Activated T-cell treated with anti-CD3 and anti-CD28 coated beads, Interleukin-2, amount 50 U/mL, for 24 hours (primary cell): ENCODE data around the gene ESPN.
A peak's percentile ranks its signal among the peaks of the same experiment; 100 is the strongest.
"Not testable (repeated sequence)": the region's sequence is repeated elsewhere in the genome, so short reads cannot be mapped to it uniquely, and the experiment has no call there.

Experiments used
- DNase-seq: peaks from one replicate; pipeline ENCODE4 v3.0.0-alpha.2; 2020
- H3K27ac Mint-ChIP-seq: 2 replicates; pipeline ENCODE4 v1.8.0; 2020; ENCODE audit warnings: mild to moderate bottlenecking, mixed read lengths
- H3K27me3 Mint-ChIP-seq: 2 replicates; pipeline ENCODE4 v1.8.0; 2020; ENCODE audit warnings: mixed read lengths
- H3K36me3 Mint-ChIP-seq: 2 replicates; pipeline ENCODE4 v1.8.0; 2020; ENCODE audit warnings: low read depth, mixed read lengths
- H3K4me1 Mint-ChIP-seq: 2 replicates; pipeline ENCODE4 v1.8.0; 2020; ENCODE audit warnings: low read depth, mixed read lengths
- H3K4me3 Mint-ChIP-seq: 2 replicates; pipeline ENCODE4 v1.8.0; 2020; ENCODE audit warnings: mild to moderate bottlenecking, moderate library complexity, mixed read lengths
- H3K9me3 Mint-ChIP-seq: 2 replicates; pipeline ENCODE4 v1.8.0; 2020; ENCODE audit warnings: mixed read lengths

Gene ESPN

GRCh38 chr1:6429660-6430411, 5.3 kb downstream of the ESPN start:
- H3K27me3 Mint-ChIP-seq: peaks cover 17% of the 10 kb centered on the region
- not testable (repeated sequence) for H3K9me3 Mint-ChIP-seq, H3K4me3 Mint-ChIP-seq, DNase-seq, H3K4me1 Mint-ChIP-seq, H3K27ac Mint-ChIP-seq, H3K36me3 Mint-ChIP-seq

GRCh38 chr1:6431645-6432579, 7.3 kb downstream of the ESPN start:
- H3K27me3 Mint-ChIP-seq, H3K4me1 Mint-ChIP-seq, H3K27ac Mint-ChIP-seq: not testable (repeated sequence)

GRCh38 chr1:6434186-6434585, 9.6 kb downstream of the ESPN start:
- Mint-ChIP-seq H3K9me3 (no peaks in the 10 kb centered on the region), H3K27me3 (peaks cover 16% of the 10 kb centered on the region), H3K36me3 (no peaks in the 10 kb centered on the region), H3K4me3 (no peak overlapping the region), H3K27ac (no peak overlapping the region), H3K4me1 (no peaks in the 10 kb centered on the region)
- DNase-seq: no peak

More at GRCh38 chr1:6431645-6432579, 7.3 kb downstream of the ESPN start:
- H3K4me3 Mint-ChIP-seq, H3K36me3 Mint-ChIP-seq, DNase-seq, H3K9me3 Mint-ChIP-seq: not testable (repeated sequence)

- H3K9me3 Mint-ChIP-seq: no peaks in the 10 kb centered on the region
- no peak for DNase-seq
- no peaks in the 10 kb centered on the region for H3K36me3 Mint-ChIP-seq
- peaks cover 23% of the 10 kb centered on the region for H3K27me3 Mint-ChIP-seq
- H3K27ac Mint-ChIP-seq: no peak overlapping the region
- peaks cover 2% of the 10 kb centered on the region for H3K4me1 Mint-ChIP-seq
- H3K4me3 Mint-ChIP-seq: no peak overlapping the region
These were observed 10.6 kb downstream of the ESPN start for GRCh38 chr1:6435129-6435528.

- Mint-ChIP-seq H3K36me3 (no peaks in the 10 kb centered on the region), H3K4me1 (peaks cover 2% of the 10 kb centered on the region), H3K27ac (no peak overlapping the region), H3K9me3 (no peaks in the 10 kb centered on the region), H3K27me3 (peaks cover 23% of the 10 kb centered on the region), H3K4me3 (no peak overlapping the region)
- DNase-seq: no peak
These were observed 11.0 kb downstream of the ESPN start for GRCh38 chr1:6435547-6435946.

- H3K9me3 Mint-ChIP-seq, DNase-seq, H3K4me3 Mint-ChIP-seq, H3K27ac Mint-ChIP-seq, H3K4me1 Mint-ChIP-seq, H3K36me3 Mint-ChIP-seq: not testable (repeated sequence)
- peaks cover 27% of the 10 kb centered on the region for H3K27me3 Mint-ChIP-seq
These were observed 11.7 kb downstream of the ESPN start for GRCh38 chr1:6436277-6436676.

- H3K27ac Mint-ChIP-seq, H3K9me3 Mint-ChIP-seq, H3K36me3 Mint-ChIP-seq, DNase-seq, H3K4me1 Mint-ChIP-seq, H3K4me3 Mint-ChIP-seq: not testable (repeated sequence)
- H3K27me3 Mint-ChIP-seq: peaks cover 34% of the 10 kb centered on the region
These were observed 12.6 kb downstream of the ESPN start for GRCh38 chr1:6437012-6437700.

- peaks cover 34% of the 10 kb centered on the region for H3K27me3 Mint-ChIP-seq
- no peak overlapping the region for H3K27ac Mint-ChIP-seq
- no peak overlapping the region for H3K4me3 Mint-ChIP-seq
- peaks cover 4% of the 10 kb centered on the region for H3K4me1 Mint-ChIP-seq
- peak; percentile 81 for DNase-seq
- H3K36me3 Mint-ChIP-seq: no peaks in the 10 kb centered on the region
- no peaks in the 10 kb centered on the region for H3K9me3 Mint-ChIP-seq
These were observed 13.5 kb downstream of the ESPN start for GRCh38 chr1:6438047-6438525.

- Mint-ChIP-seq H3K4me1 (peaks cover 4% of the 10 kb centered on the region), H3K27ac (no peak overlapping the region), H3K9me3 (no peaks in the 10 kb centered on the region), H3K36me3 (no peaks in the 10 kb centered on the region), H3K27me3 (peaks cover 47% of the 10 kb centered on the region), H3K4me3 (peak overlapping the region; percentile 23)
- DNase-seq: peak; percentile 80
These were observed 15.9 kb downstream of the ESPN start for GRCh38 chr1:6440198-6441126.

- H3K27me3 Mint-ChIP-seq: peaks cover 56% of the 10 kb centered on the region
- no peak overlapping the region for H3K4me3 Mint-ChIP-seq
- H3K27ac Mint-ChIP-seq: no peak overlapping the region
- H3K4me1 Mint-ChIP-seq: peaks cover 4% of the 10 kb centered on the region
- H3K9me3 Mint-ChIP-seq: no peaks in the 10 kb centered on the region
- H3K36me3 Mint-ChIP-seq: no peaks in the 10 kb centered on the region
- DNase-seq: no peak
These were observed 17.0 kb downstream of the ESPN start for GRCh38 chr1:6441586-6441985.

GRCh38 chr1:6443339-6444115, 19.0 kb downstream of the ESPN start:
- Mint-ChIP-seq H3K4me3 (no peak overlapping the region), H3K4me1 (peaks cover 7% of the 10 kb centered on the region), H3K27me3 (peaks cover 53% of the 10 kb centered on the region), H3K27ac (no peak overlapping the region), H3K36me3 (no peaks in the 10 kb centered on the region), H3K9me3 (no peaks in the 10 kb centered on the region)
- DNase-seq: no peak

GRCh38 chr1:6444377-6444776, 19.8 kb downstream of the ESPN start:
- DNase-seq: no peak
- Mint-ChIP-seq H3K4me1 (peaks cover 11% of the 10 kb centered on the region), H3K27me3 (peaks cover 55% of the 10 kb centered on the region), H3K27ac (no peak overlapping the region), H3K9me3 (no peaks in the 10 kb centered on the region), H3K36me3 (no peaks in the 10 kb centered on the region), H3K4me3 (no peak overlapping the region)

GRCh38 chr1:6445062-6445763, 20.6 kb downstream of the ESPN start:
- DNase-seq: peak; percentile 60
- Mint-ChIP-seq H3K27ac (no peak overlapping the region), H3K27me3 (peaks cover 58% of the 10 kb centered on the region), H3K4me1 (peaks cover 14% of the 10 kb centered on the region), H3K4me3 (no peak overlapping the region), H3K9me3 (no peaks in the 10 kb centered on the region), H3K36me3 (no peaks in the 10 kb centered on the region)
